IPS DF 4.7 (cell line): Measurements from ENCODE around the gene NSUN2.

Source experiments
- DNase-seq: peaks from one replicate; pipeline ENCODE4 v3.0.0-alpha.2; 2013; ENCODE audit warnings: low spot score; ENCODE audit errors: extremely low read depth

NSUN2 gene

GRCh38 chr5:6604946-6605345, 27.9 kb downstream of the NSUN2 start:
- DNase-seq = no peak

DNA sequence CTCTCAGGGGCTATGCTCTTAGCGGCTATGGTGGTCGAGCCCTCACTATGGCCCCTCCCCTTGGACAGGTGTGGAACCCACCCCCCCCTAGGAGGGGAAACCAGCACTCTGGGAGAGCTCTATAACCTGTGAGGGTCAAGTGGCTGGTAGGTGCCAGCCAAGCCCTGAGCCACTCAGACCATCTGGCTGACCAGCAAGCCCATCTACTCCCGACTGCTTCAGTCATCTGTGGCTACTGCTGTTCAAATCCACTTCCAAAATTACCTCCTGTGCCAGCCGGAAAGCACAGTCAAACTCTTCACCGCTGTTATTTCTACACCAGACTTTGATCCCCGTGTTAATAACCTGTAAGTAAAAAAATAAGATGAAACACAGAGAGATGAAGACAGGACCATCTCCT, 28.5 kb downstream of the NSUN2 start:
- no peak for DNase-seq

- no peak for DNase-seq
Observed at GRCh38 chr5:6603643-6604042, 29.2 kb downstream of the NSUN2 start.

- DNase-seq = no peak
Observed at GRCh38 chr5:6602441-6602840, 30.4 kb downstream of the NSUN2 start.

- no peak for DNase-seq
Observed at GRCh38 chr5:6601816-6602215, 31.0 kb downstream of the NSUN2 start.

DNA sequence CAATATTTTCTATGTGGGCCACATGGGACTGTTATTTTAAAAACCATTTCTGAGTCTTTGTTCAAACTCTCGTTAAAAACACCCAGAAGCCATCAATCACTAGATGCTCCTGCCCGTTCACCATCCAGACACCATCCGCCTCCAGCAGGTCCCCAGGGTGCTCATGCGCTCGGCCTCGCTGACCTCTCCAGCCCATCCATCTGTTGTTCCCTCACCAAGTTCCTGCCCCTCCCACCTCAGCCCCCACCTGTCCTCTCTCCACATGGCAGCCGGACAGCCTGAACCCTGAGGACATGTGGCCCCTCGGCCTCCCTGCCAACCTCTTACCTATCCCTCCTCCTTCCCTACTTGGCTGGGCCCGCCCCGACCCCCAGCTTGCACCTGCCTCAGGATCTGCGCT, 31.6 kb downstream of the NSUN2 start:
- DNase-seq = no peak

- DNase-seq = no peak
Observed at GRCh38 chr5:6599739-6600138, 33.1 kb downstream of the NSUN2 start.

- DNase-seq = no peak
Observed at GRCh38 chr5:6598351-6598900, 34.4 kb downstream of the NSUN2 start.

- no peak for DNase-seq
Observed at GRCh38 chr5:6597557-6597956, 35.3 kb downstream of the NSUN2 start.

DNA sequence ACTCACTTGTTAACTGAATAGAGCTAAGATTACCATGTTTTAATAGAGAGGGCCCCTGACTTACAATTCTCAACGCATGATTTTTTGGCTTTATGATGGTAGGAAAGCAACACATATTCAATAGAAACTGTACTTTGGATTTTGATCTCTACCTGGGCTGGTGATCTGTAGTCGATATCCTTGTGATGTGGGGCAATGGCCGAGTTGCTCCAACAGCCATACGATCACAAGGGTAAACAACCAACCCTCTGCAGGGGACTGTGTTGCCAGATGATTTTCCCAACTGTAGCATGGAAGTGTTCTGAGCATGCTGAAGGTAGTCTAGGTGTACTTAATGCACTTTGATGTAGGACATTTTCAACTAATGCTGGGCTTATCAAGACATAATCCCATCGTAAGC, 36.5 kb downstream of the NSUN2 start:
- no peak for DNase-seq

DNA sequence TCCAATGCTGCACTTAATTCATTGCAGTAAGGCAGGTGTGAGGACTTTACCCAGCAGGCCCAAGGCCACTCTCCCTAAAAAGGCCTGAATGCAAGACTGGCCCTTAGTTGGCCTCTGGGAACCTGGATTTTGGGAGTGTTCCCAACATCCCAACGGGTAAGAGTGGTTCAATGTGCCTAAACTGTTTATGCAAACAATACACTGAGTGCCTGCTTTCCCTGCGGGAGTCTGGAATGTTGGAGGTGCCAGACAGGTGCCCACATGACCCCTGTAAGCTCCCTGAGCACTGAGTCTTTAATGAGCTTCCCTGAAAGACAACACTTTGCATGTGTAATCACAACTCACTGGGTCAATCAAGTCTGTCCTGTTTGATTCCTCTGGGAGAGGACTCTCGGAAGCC, 37.4 kb downstream of the NSUN2 start:
- no peak for DNase-seq

- DNase-seq = no peak
Observed at GRCh38 chr5:6594066-6594465, 38.8 kb downstream of the NSUN2 start.

GRCh38 chr5:6593148-6594016, 39.5 kb downstream of the NSUN2 start:
- no peak for DNase-seq

DNA sequence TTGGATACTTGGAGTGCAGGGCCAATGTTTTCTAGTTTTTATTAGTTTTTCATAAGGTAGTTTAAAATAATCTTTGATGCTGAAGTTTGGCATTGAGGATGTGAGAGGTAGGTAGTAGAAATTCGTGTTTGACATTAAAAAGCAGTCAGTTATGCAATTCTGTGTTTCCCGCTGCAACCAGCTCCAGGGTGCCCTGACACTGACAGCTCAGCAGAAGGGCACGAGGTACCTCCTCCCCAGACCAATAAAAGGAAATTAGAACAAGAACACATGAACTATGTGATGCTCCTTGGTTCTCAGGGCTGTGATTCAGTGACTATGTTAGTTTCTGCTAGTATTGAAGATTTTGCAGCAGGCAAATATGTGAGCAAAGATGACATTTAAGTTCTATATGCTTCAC, 40.2 kb downstream of the NSUN2 start:
- no peak for DNase-seq

DNA sequence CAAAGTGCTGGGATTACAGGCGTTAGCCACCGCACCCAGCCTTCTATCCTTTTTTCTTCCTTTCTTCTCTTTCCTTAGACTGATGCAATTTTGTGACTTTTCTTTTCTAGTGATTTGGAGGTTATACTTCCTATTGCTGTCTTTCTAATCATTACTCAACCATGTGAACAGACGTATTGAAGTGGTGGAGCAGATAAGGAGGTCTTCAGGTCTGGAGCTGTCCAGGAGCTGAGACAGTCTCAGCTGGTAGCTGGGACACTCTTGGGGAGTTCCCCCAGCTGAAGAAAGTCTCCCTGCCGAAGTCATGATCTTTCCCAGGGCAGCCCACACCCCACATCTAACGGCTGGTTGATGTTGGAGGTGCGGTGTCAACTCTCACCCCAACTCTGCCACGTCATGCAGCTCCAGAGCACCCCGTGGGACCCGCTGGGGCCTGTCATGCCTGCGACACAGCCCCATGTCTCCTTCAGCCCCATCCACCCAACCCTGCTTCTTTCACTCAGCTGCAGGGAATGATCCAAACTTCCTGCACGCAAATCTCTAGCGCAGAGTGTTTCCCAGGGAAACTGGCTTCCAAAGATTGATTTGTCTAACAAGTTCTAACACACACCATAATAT, 41.1 kb downstream of the NSUN2 start:
- no peak for DNase-seq

- DNase-seq = no peak
Observed at GRCh38 chr5:6590581-6590980, 42.3 kb downstream of the NSUN2 start.

- no peak for DNase-seq
Observed at GRCh38 chr5:6587171-6587570, 45.7 kb downstream of the NSUN2 start.

DNA sequence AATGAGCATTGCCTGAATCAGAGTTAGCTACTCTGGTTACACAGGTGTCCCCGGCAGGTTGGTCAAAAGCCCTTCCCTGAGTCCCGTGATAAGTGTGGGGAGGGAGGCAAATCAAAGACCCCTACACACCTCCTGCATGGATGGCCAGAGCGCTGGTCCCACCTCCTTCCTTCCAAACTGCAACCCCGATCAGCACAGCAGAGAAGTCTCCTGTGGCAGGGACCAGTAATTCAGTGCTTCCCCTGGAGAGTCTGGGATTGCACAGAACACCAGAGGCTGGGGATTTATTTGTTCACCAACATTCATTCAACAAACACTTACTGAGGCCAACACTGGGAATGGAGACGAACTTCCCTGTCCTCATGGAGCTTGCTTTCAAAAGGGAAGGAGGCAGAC, 46.2 kb downstream of the NSUN2 start:
- DNase-seq = no peak

DNA sequence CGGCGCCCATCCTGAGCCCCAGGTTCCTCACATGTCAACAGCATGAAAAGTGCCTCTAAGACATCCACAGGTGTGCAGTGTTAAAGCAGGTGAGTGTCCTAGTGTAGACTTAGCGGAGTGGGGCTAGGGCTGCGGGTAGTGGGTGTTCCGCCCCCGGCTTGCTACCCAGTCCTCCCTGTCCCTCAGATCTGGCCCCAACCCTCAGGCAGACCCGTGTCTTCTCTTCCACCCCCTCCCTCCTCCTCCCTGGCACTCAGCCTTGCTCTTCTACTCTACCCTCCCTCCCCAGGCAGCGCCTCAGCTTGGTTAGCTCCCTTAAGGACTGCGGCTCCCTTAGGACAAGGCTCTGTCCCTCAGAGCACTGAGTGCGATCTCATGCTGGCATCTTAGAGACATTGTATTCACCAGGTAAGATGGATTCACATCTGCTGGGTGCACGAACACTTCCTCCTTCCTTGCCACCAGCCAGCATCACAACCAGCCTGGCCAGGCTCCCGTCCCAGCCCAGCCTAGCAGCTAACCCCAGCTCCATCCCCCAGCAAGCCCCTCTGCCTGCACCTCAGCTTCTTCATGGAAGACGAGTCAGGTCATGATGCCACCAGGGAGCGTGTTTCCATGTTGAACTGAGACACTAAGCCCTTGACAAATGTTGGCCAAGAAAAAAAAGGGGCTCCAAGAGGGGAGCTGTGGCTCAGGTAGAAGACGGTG, 46.8 kb downstream of the NSUN2 start:
- no peak for DNase-seq

GRCh38 chr5:6585168-6585567, 47.7 kb downstream of the NSUN2 start:
- DNase-seq = no peak

GRCh38 chr5:6584727-6585126, 48.1 kb downstream of the NSUN2 start:
- no peak for DNase-seq

DNA sequence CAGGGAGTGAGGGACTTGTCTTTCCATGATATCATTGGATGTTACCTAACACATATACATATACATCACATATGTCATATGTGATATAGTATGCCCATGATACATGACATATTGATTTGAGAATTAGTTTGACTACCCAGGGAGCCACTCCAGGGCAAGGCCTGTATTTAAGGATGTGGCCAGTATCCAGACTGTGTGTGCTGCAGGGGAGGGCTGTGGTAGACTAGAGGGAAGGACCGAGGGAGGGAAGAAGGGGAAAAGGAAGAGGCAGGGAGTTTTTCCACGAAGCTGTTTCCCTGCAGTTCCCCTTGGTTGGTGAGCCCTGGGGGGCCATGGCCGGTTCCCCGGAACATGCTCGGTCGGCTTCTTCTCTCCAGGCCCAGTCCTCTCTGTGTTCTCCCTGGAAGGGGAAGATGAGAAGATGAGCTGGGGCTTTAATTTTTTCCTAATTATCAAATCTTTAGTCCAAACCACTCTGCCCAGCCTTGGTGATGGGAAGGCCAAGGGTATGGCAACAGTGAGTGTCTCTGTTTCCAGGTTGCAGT, 48.7 kb downstream of the NSUN2 start:
- no peak for DNase-seq
